Neuron (in vitro differentiated cells): ENCODE measurements around the gene KRTAP1-5.
"Not testable (repeated sequence)": the region's sequence is repeated elsewhere in the genome, so short reads cannot be mapped to it uniquely, and the experiment has no call there.

ENCODE experiments used
- H2AFZ ChIP-seq: one replicate; pipeline ENCODE4 v1.6.1; 2013; ENCODE audit warnings: low read depth, mild to moderate bottlenecking, inconsistent platforms, low read length, moderate library complexity
- H3K27me3 ChIP-seq: one replicate; pipeline ENCODE4 v1.6.1; 2013; ENCODE audit warnings: low read length; ENCODE audit not compliant: insufficient read depth
- H3K36me3 ChIP-seq: one replicate; pipeline ENCODE4 v1.6.1; 2013; ENCODE audit warnings: low read length; ENCODE audit not compliant: insufficient read depth
- H3K4me1 ChIP-seq: one replicate; pipeline ENCODE4 v1.6.1; 2013; ENCODE audit warnings: low read length; ENCODE audit not compliant: insufficient read depth
- H3K4me3 ChIP-seq: 2 replicates; pipeline ENCODE4 v1.5.1; 2013; ENCODE audit warnings: mild to moderate bottlenecking, low read length, moderate library complexity
- H3K9me3 ChIP-seq: one replicate; pipeline ENCODE4 v1.6.1; 2013; ENCODE audit warnings: low read length

The KRTAP1-5 gene

DNA sequence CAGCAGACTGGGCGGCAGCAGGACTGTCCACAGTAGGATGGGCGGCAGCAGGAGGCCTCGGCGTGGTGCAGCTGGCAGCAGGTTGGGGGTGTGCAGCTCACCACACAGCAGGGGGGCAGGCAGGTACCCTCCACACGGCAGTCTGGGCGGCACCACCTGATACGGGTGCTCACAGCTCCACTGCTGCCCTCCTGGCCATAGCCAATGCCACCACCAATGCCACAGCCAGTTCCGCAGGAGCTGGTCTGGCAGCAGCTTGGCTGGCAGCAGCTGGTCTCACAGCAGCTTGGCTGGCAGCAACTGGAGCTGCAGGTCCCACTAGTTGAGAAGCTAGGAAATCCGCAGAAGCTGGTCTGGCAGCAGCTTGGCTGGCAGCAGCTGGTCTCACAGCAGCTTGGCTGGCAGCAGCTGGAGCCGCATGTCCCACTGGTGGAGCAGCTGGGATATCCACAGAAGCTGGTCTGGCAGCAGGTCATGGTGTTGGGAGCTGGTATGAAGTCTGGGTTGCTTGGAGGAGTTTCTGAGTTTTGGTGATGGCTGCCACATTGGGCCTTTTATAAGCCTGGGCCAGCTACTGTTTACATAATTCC, 7.4 kb upstream of the KRTAP1-5 start, which contains the start of gene KRTAP1-3:
KRTAP1-3 (minus strand) TSS at position 529 of the 590 bp plus-strand sequence; CDS start at position 476, 53 bp downstream.
- H3K4me1 ChIP-seq, H3K36me3 ChIP-seq, H3K27me3 ChIP-seq, H3K4me3 ChIP-seq, H3K9me3 ChIP-seq, H2AFZ ChIP-seq: not testable (repeated sequence)

GRCh38 chr17:41029633-41030245, 2.7 kb upstream of the KRTAP1-5 start, which contains the start of gene KRTAP1-4:
Gene KRTAP1-4 (minus strand): TSS chr17:41030195. CDS start chr17:41030078, 117 bp downstream.
- H3K4me3 ChIP-seq, result no peak within 1 kb of the TSS
- no peak within 1 kb of the TSS for H2AFZ ChIP-seq
- no peaks in the 10 kb centered on the region for H3K4me1 ChIP-seq
- H3K9me3 ChIP-seq, result no peaks in the 10 kb centered on the region
- H3K36me3 ChIP-seq, result no peaks in the 10 kb centered on the region
- H3K27me3 ChIP-seq, result peaks cover 2% of the 10 kb centered on the region

DNA sequence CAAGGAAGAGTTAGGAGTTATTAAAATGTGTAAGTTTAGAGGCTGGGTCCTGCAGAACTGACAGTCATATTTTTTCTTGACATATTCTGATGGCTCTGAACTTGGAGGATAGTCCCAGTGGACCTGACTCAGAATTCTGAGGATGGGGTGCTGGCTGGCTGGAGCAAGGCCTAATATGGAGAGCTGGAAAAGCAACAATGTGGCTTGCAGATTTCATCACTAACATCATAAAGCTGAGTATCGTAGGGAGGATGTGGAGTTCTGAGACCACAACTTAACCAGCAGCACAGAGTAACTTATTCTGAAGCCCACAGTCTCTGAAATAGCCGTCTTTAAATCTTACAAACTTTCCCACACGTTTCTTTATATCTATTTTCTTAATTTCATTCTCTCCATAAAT, 2.3 kb downstream of the KRTAP1-5 start:
- Histone ChIP-seq H3K4me3 (no peak overlapping the region), H3K27me3 (peaks cover 2% of the 10 kb centered on the region), H3K9me3 (no peaks in the 10 kb centered on the region), H3K4me1 (no peaks in the 10 kb centered on the region), H3K36me3 (no peaks in the 10 kb centered on the region), H2AFZ (no peak overlapping the region)

GRCh38 chr17:41020336-41020735, 6.7 kb downstream of the KRTAP1-5 start:
- Histone ChIP-seq H3K4me3 (no peak overlapping the region), H3K36me3 (no peaks in the 10 kb centered on the region), H3K27me3 (peaks cover 4% of the 10 kb centered on the region), H3K9me3 (no peaks in the 10 kb centered on the region), H3K4me1 (no peaks in the 10 kb centered on the region), H2AFZ (no peak overlapping the region)

DNA sequence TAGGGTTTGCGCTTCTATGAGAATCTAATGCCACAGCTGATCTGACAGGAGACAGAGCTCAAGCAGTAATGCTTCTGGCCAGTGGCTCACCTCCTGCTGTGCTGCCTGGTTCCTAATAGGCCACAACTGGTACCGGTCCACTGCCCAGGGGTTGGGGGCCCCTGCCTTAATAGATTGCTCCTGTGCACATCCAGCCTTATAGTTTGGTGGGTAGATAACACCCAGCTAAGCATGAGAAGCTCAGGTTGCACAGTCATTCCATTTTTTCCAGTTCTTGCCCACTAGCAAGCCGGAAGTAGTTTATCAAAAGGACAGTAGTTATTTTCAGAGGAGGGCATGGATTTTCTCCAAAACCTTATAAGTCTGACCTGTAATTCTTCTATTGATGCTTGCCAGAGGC, 7.6 kb downstream of the KRTAP1-5 start:
- no peak overlapping the region for H3K4me3 ChIP-seq
- H2AFZ ChIP-seq, result no peak overlapping the region
- H3K36me3 ChIP-seq, result no peaks in the 10 kb centered on the region
- H3K4me1 ChIP-seq, result no peaks in the 10 kb centered on the region
- peaks cover 2% of the 10 kb centered on the region for H3K27me3 ChIP-seq
- H3K9me3 ChIP-seq, result no peaks in the 10 kb centered on the region

- Histone ChIP-seq H2AFZ (no peak overlapping the region), H3K36me3 (no peaks in the 10 kb centered on the region), H3K4me3 (no peak overlapping the region), H3K4me1 (no peaks in the 10 kb centered on the region), H3K9me3 (no peaks in the 10 kb centered on the region), H3K27me3 (peaks cover 2% of the 10 kb centered on the region)
Observed at GRCh38 chr17:41018541-41018940, 8.5 kb downstream of the KRTAP1-5 start.

DNA sequence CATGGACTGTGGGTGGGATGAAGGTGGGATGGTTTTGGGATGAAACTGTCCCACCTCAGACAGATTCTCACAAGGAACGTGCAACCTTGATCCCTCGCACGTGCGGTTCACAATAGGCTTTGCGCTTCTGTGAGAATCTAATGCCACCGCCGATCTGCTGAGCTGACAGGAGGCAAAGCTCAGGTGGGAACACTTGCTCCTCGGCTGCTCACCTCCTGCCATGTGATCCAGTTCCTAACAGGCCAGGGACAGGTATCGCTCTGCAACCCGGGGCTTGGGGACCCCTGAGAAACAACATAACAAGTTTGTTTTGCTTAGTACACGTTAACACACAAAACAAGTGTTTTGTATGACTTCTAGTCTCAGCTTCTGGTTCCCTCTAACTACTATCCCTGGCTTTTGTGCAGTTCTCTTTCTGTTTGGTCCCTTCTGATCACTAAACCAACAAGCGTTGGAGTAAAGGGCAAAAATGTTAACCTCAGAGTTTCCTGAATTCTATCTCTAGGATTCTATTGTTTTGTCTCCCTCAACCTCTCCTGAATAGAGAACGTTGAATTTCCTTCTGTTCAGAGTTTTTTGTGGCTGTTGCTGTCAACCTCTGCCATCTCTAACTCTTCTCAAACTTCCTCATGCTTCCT, 10.3 kb downstream of the KRTAP1-5 start:
- no peaks in the 10 kb centered on the region for H3K4me1 ChIP-seq
- H3K4me3 ChIP-seq, result no peak overlapping the region
- H3K9me3 ChIP-seq, result no peaks in the 10 kb centered on the region
- peaks cover 2% of the 10 kb centered on the region for H3K27me3 ChIP-seq
- H3K36me3 ChIP-seq, result no peaks in the 10 kb centered on the region
- no peak overlapping the region for H2AFZ ChIP-seq

- Histone ChIP-seq H3K27me3 (peaks cover 2% of the 10 kb centered on the region), H3K4me3 (no peak overlapping the region), H2AFZ (no peak overlapping the region), H3K36me3 (no peaks in the 10 kb centered on the region), H3K4me1 (no peaks in the 10 kb centered on the region), H3K9me3 (no peaks in the 10 kb centered on the region)
Observed at GRCh38 chr17:41015454-41015853, 11.6 kb downstream of the KRTAP1-5 start.

DNA sequence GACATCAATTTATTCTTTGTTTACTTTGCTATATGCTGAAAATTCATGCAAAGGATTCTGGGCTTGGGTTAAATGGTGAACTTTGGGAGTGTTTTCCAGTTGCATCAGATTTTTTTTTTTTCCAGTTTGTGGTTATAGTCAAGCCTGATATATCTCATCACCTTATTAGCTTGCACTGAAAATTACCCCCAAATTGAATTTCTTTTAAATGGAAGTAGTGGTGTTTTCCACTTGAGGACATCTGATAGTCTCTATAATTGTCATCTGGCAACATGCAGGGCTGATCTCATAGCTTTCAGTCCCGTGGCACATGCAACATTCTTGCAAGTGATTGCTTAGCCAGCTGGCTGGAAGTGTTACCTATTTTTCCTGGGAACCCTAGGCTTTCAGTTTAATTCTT, 13.4 kb downstream of the KRTAP1-5 start:
- H3K27me3 ChIP-seq, result peaks cover 2% of the 10 kb centered on the region
- H3K36me3 ChIP-seq, result no peaks in the 10 kb centered on the region
- H3K4me1 ChIP-seq, result no peaks in the 10 kb centered on the region
- H2AFZ ChIP-seq, result no peak overlapping the region
- H3K9me3 ChIP-seq, result no peaks in the 10 kb centered on the region
- H3K4me3 ChIP-seq, result no peak overlapping the region

DNA sequence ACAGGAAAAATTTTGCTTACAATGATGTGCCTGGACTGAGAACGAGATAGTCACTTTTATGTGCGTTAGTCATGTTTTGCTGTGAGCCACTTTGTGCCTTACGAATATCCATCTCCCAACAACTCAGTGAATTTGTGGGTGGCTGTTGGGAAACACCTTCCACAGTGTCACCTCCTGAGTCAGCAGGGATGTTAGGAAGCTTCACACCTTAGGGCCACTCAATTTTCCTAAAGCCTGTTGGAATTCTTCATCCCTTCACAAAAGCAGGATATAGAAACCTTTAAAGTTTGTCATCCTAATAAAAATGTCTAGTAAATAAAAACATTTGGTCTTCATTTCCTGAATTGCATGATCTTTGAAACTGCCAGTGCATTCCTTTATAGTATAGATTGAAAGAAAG, 13.8 kb downstream of the KRTAP1-5 start:
- Histone ChIP-seq H2AFZ (no peak overlapping the region), H3K36me3 (no peaks in the 10 kb centered on the region), H3K4me3 (no peak overlapping the region), H3K9me3 (no peaks in the 10 kb centered on the region), H3K27me3 (peaks cover 2% of the 10 kb centered on the region), H3K4me1 (no peaks in the 10 kb centered on the region)

GRCh38 chr17:41012326-41013120, 14.5 kb downstream of the KRTAP1-5 start:
- H3K4me3 ChIP-seq, result no peak overlapping the region
- H3K4me1 ChIP-seq, result no peaks in the 10 kb centered on the region
- H3K9me3 ChIP-seq, result no peaks in the 10 kb centered on the region
- peaks cover 2% of the 10 kb centered on the region for H3K27me3 ChIP-seq
- no peaks in the 10 kb centered on the region for H3K36me3 ChIP-seq
- H2AFZ ChIP-seq, result no peak overlapping the region

DNA sequence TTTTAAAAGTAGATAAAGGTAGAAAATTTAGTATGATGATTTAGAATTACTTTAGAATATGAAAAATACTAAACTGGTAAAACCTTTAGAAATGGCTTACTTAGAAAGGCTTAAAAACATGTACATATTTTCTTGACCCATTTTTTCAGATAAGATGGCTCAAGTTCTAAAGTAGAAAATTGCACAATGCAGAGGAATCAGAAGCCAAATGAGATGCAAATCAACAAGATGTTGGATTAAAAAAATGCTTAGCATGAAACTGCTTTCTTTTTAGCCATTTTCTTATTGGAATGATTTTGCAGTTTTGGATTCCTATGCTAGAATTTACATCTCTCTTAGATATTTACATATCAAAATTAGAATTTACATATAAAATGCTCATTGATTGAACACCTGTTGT, 16.6 kb downstream of the KRTAP1-5 start:
- H2AFZ ChIP-seq, result no peak overlapping the region
- no peak overlapping the region for H3K4me3 ChIP-seq
- no peaks in the 10 kb centered on the region for H3K4me1 ChIP-seq
- H3K9me3 ChIP-seq, result no peaks in the 10 kb centered on the region
- H3K36me3 ChIP-seq, result no peaks in the 10 kb centered on the region
- no peaks in the 10 kb centered on the region for H3K27me3 ChIP-seq

DNA sequence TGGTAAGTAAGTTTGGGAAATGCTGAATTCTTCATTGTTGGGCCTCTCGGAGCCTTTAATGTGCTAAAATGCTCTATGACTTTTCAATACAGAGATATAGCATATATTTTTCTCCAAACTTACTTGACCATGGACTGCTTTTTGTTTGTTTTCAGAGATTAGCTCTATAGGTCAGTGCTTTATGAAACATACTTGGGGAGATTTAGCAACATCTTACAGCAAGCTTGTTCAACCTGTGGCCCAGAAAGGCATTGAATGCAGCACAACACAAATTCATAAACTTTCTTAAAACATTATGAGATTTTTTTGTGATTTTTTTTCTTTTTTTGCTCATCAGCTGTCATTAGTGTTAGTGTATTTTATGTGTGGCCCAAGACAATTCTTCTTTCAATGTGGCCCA, 17.1 kb downstream of the KRTAP1-5 start:
- Histone ChIP-seq H3K36me3 (no peaks in the 10 kb centered on the region), H3K27me3 (no peaks in the 10 kb centered on the region), H3K4me1 (no peaks in the 10 kb centered on the region), H2AFZ (no peak overlapping the region), H3K4me3 (no peak overlapping the region), H3K9me3 (no peaks in the 10 kb centered on the region)
